Activated naive CD4-positive, alpha-beta T cell treated with anti-CD3 and anti-CD28 coated beads, Interleukin-2, amount 50 U/mL, for 24 hours (primary cell): ENCODE results near the gene BEX5.
"Not testable (repeated sequence)": the region's sequence is repeated elsewhere in the genome, so short reads cannot be mapped to it uniquely, and the experiment has no call there.

Source experiments
- H3K27ac Mint-ChIP-seq: one replicate; pipeline ENCODE4 v1.8.0; 2021; ENCODE audit warnings: mild to moderate bottlenecking, mixed read lengths
- H3K27me3 Mint-ChIP-seq: one replicate; pipeline ENCODE4 v1.8.0; 2021; ENCODE audit warnings: mixed read lengths
- H3K36me3 Mint-ChIP-seq: one replicate; pipeline ENCODE4 v1.8.0; 2021; ENCODE audit warnings: mixed read lengths
- H3K4me1 Mint-ChIP-seq: one replicate; pipeline ENCODE4 v1.8.0; 2021; ENCODE audit warnings: mixed read lengths
- H3K4me3 Mint-ChIP-seq: one replicate; pipeline ENCODE4 v1.8.0; 2021; ENCODE audit warnings: mild to moderate bottlenecking, mixed read lengths
- H3K9me3 Mint-ChIP-seq: one replicate; pipeline ENCODE4 v1.8.0; 2021; ENCODE audit warnings: mixed read lengths

The BEX5 gene

GRCh38 chrX:102155806-102156179 is at the start of gene BEX5:
TSS of gene BEX5 (minus strand) at chrX:102155977. CDS start at chrX:102154265, 1,712 bp downstream.
- Mint-ChIP-seq H3K27me3 (no peaks in the 10 kb centered on the region), H3K27ac (peak within 1 kb of the TSS; percentile 93), H3K4me1 (peaks cover 18% of the 10 kb centered on the region), H3K4me3 (peak within 1 kb of the TSS; percentile 98), H3K9me3 (no peaks in the 10 kb centered on the region), H3K36me3 (no peaks in the 10 kb centered on the region)

DNA sequence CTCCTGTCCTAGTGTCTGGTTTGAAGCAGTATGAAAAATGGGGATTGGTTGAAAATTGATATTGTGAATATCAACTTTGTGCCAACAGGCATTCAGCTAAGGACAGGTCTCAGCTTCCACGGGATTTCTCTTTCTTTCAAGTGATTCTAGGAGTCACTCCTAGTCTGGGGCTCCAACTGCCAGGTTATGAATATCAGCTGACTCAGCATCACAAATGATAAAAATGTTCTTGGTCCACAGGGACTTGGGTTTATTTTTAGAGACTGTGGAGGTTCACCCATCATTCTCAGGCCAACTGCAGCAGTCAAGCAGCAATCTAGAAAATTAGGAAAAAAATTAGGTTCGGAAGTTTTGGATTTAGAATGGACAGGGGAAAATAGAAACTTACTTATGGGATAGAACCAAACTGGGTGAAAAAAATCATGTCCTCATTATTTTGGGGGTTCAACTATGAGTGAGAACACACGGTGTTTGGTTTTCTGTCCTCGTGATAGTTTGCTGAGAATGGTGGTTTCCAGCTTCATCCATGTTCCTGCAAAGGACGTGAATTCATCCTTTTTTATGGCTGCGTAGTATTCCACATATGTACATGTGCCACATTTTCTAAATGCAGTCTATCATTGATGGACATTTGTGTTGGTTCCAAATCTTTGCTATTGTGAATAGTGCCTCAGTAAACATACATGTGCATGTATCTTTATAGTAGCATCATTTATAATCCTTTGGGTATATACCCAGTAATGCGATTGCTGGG is 30.4 kb upstream of the BEX5 start:
- Mint-ChIP-seq H3K9me3 (no peaks in the 10 kb centered on the region), H3K27ac (no peak overlapping the region), H3K4me3 (no peak overlapping the region), H3K4me1 (no peaks in the 10 kb centered on the region), H3K36me3 (no peaks in the 10 kb centered on the region), H3K27me3 (no peaks in the 10 kb centered on the region)

GRCh38 chrX:102154900-102155805 is 624 bp downstream of the BEX5 start:
- Mint-ChIP-seq H3K4me1 (peaks cover 18% of the 10 kb centered on the region), H3K4me3 (peak overlapping the region; percentile 98), H3K27me3 (no peaks in the 10 kb centered on the region), H3K36me3 (no peaks in the 10 kb centered on the region), H3K9me3 (no peaks in the 10 kb centered on the region), H3K27ac (peak overlapping the region; percentile 93)

- Mint-ChIP-seq H3K36me3 (no peaks in the 10 kb centered on the region), H3K27ac (peak overlapping the region; percentile 93), H3K27me3 (no peaks in the 10 kb centered on the region), H3K4me3 (peak overlapping the region; percentile 98), H3K9me3 (no peaks in the 10 kb centered on the region), H3K4me1 (peaks cover 18% of the 10 kb centered on the region)
Measured at GRCh38 chrX:102154218-102154860, 1.4 kb downstream of the BEX5 start.

DNA sequence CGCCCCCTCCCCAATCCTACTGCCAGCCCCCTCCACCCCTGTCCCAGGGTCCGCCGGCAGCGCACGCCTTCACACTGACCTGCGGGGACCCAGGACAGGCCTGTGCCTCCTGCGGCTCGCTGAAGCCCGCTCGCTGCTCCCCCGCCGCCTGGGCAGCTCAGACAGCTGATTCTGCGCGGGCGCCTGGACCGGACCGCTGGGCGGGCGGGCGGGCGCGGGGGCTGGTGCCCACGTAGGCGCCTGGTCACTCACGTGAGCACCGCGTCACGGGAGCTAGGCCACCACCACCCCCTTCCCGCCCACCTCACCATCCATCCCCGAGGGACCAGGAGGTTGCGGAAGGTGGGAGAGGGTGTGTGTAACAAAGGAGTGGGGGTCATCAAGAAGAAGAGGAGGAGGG is 13.5 kb downstream of the BEX5 start, which contains the start of gene TCEAL6:
TSS of gene TCEAL6 (minus strand) at position 208 of the 400 bp plus-strand sequence.
- H3K27me3 Mint-ChIP-seq: peaks cover 15% of the 10 kb centered on the region
- H3K27ac Mint-ChIP-seq: not testable (repeated sequence)

DNA sequence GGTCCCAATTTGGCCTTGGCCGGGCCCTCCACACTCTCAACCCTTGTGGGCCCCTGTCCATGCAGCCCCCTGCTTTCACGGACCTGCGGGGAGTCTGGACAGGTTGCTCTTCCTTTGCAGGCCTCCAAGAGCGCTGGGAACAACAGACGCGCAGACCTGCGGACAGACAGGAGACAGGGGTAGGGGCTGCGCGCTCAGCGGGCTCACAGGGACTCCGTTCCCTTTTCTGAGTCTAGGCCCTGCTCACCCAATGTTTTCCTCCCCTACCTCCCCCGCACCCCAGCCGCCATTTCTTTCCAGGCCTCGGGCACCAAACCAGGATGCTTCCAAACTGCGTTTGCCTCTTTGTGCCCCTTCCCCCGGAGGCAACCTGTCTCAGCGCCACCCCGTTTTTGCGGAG is 14.1 kb downstream of the BEX5 start:
- H3K4me1 Mint-ChIP-seq, H3K36me3 Mint-ChIP-seq, H3K4me3 Mint-ChIP-seq, H3K9me3 Mint-ChIP-seq, H3K27ac Mint-ChIP-seq: not testable (repeated sequence)
- H3K27me3 Mint-ChIP-seq: peaks cover 17% of the 10 kb centered on the region

More for the DNA sequence above, 13.5 kb downstream of the BEX5 start, which contains the start of gene TCEAL6:
- not testable (repeated sequence) for H3K4me1 Mint-ChIP-seq, H3K9me3 Mint-ChIP-seq, H3K36me3 Mint-ChIP-seq
- H3K4me3 Mint-ChIP-seq: peak within 1 kb of the TSS; percentile 26

- H3K4me1 Mint-ChIP-seq, H3K27ac Mint-ChIP-seq, H3K36me3 Mint-ChIP-seq, H3K4me3 Mint-ChIP-seq, H3K9me3 Mint-ChIP-seq: not testable (repeated sequence)
- H3K27me3 Mint-ChIP-seq: peaks cover 17% of the 10 kb centered on the region
Measured at GRCh38 chrX:102140876-102141275, 14.9 kb downstream of the BEX5 start.

GRCh38 chrX:102138064-102138463 is 17.7 kb downstream of the BEX5 start:
- Mint-ChIP-seq H3K36me3 (no peaks in the 10 kb centered on the region), H3K4me1 (no peaks in the 10 kb centered on the region), H3K27ac (no peak overlapping the region), H3K9me3 (no peaks in the 10 kb centered on the region), H3K4me3 (no peak overlapping the region), H3K27me3 (peaks cover 11% of the 10 kb centered on the region)

DNA sequence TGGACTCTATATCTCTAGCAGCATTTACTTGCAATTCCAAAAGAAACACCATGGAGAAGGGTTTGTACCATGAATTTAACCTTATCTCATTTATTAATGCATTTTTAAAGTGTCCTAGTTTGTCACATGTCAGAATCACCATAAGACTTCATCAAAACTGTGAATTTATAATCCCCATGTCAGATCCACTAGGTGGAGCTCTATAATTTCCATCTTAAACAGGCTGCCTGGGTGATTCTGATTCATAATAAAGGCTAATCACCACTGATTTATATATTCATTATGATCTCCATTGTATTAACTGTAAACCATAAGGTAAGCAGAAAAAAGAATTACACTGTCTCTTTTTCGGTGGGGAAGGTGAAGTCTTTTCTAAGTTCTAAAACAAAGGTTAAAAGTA is 26.3 kb downstream of the BEX5 start:
- Mint-ChIP-seq H3K36me3 (no peaks in the 10 kb centered on the region), H3K4me1 (peaks cover 5% of the 10 kb centered on the region), H3K4me3 (no peak overlapping the region), H3K27ac (no peak overlapping the region), H3K27me3 (peaks cover 15% of the 10 kb centered on the region), H3K9me3 (no peaks in the 10 kb centered on the region)

GRCh38 chrX:102126863-102127262 is 28.9 kb downstream of the BEX5 start:
- no peaks in the 10 kb centered on the region for H3K9me3 Mint-ChIP-seq
- no peak overlapping the region for H3K27ac Mint-ChIP-seq
- peaks cover 14% of the 10 kb centered on the region for H3K27me3 Mint-ChIP-seq
- peaks cover 7% of the 10 kb centered on the region for H3K4me1 Mint-ChIP-seq
- H3K4me3 Mint-ChIP-seq: no peak overlapping the region
- H3K36me3 Mint-ChIP-seq: no peaks in the 10 kb centered on the region

GRCh38 chrX:102126080-102126818 is 29.5 kb downstream of the BEX5 start:
- H3K9me3 Mint-ChIP-seq, H3K27ac Mint-ChIP-seq, H3K4me1 Mint-ChIP-seq, H3K36me3 Mint-ChIP-seq: not testable (repeated sequence)
- H3K27me3 Mint-ChIP-seq: peaks cover 14% of the 10 kb centered on the region
- peak overlapping the region; percentile 15 for H3K4me3 Mint-ChIP-seq

DNA sequence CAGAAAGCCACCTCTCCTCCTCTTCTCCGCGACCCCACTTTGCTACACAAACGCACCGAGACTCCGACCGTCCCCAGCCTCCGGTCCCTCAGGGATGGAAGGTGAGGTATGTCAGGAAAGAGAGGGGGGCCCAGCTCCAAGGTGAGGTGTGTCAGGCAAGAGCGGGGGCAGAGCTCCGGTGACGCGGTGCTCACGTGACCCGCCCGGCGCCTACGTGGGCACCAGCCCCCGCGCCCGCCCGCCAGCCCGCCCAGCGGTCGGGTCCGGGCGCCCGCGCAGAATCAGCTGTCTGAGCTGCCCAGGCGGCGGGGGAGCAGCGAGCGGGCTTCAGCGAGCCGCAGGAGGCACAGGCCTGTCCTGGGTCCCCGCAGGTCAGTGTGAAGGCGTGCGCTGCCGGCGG is 30.3 kb downstream of the BEX5 start, which contains the start of gene TCEAL2:
TSS of gene TCEAL2 (plus strand) at position 244 of the 400 bp plus-strand sequence. CDS start 1,152 bp downstream, outside the sequence.
- H3K9me3 Mint-ChIP-seq, H3K36me3 Mint-ChIP-seq, H3K27ac Mint-ChIP-seq, H3K4me1 Mint-ChIP-seq: not testable (repeated sequence)
- Mint-ChIP-seq H3K27me3 (peaks cover 13% of the 10 kb centered on the region), H3K4me3 (peak within 1 kb of the TSS; percentile 76)

DNA sequence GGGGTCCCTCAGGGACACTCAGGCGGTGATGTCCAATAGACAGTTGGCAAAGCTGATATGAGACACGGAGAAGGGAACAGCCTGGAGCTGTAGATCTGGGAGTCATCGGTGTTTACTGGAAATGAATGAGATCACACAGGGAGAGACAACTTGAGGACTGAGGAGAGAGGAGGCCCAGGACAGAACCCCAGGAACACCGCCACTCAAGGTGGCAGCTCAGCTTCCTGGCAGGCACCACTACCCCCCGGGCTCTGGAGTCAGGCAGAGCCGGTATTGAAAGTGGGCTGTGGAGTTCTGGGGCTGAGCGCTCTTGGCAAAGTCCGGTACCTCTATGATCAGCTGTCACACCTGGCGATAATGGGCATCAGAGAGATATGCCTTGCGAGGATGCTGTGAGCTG is 30.8 kb downstream of the BEX5 start:
- Mint-ChIP-seq H3K4me3 (peak overlapping the region; percentile 76), H3K27me3 (peaks cover 13% of the 10 kb centered on the region)
- not testable (repeated sequence) for H3K4me1 Mint-ChIP-seq, H3K9me3 Mint-ChIP-seq, H3K36me3 Mint-ChIP-seq, H3K27ac Mint-ChIP-seq

DNA sequence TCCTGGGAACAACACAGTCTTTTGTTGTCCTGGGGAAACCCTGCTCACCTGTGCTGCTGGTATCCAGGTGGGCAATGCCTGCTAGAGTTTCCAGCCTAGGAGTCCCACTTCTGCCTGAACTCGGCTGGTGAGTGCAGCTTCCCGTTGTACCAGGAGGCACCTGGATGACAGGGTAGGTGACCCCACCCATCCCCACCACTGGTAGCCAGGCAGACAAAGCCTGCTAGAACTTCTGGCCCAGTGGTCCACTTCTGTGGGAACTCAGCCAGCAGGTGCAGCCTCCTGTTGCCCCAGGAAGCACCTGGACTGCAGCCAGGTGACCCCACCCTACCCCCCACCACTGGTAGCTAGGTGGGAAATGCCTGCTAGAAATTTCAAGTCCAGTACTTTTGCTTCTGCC is 40.0 kb downstream of the BEX5 start:
- Mint-ChIP-seq H3K27ac (no peak overlapping the region), H3K4me1 (no peaks in the 10 kb centered on the region), H3K27me3 (peaks cover 9% of the 10 kb centered on the region), H3K4me3 (no peak overlapping the region), H3K36me3 (no peaks in the 10 kb centered on the region), H3K9me3 (no peaks in the 10 kb centered on the region)

GRCh38 chrX:102113367-102113766 is 42.4 kb downstream of the BEX5 start:
- H3K27me3 Mint-ChIP-seq: peaks cover 5% of the 10 kb centered on the region

More at GRCh38 chrX:102113367-102113766, 42.4 kb downstream of the BEX5 start:
- H3K36me3 Mint-ChIP-seq: no peaks in the 10 kb centered on the region
- no peaks in the 10 kb centered on the region for H3K4me1 Mint-ChIP-seq
- no peak overlapping the region for H3K4me3 Mint-ChIP-seq
- no peak overlapping the region for H3K27ac Mint-ChIP-seq
- no peaks in the 10 kb centered on the region for H3K9me3 Mint-ChIP-seq
